Measurements from ENCODE around the gene FNTB. TPM values are rescaled to one million over a fixed set of nuclear protein-coding genes. Genes with fewer than 3 reads are reported as not detected.

FNTB gene
- total and polyA plus RNA-seq, 9 of the 15 experiments (the other 6 are each of a cell fraction or from before 2014, with no cell fraction given), result 6.9 to 23.2 (median 12.2) TPM

GRCh38 chr14:65042731-65043372 is 56.2 kb downstream of the FNTB start (continued):
- TF ChIP-seq CHAMP1 (IDR thresholded peaks at IDR 0.05), result no peak
- TF ChIP-seq BMI1 (IDR thresholded peaks at IDR 0.05; ENCODE audit: low read length), result no peak
- TF ChIP-seq TCF3 (CRISPR knock-in tag; IDR thresholded peaks at IDR 0.05), result peak; percentile 95
- TF ChIP-seq KLF16 (IDR thresholded peaks at IDR 0.05), result peak; percentile 94
- TF ChIP-seq PBX2 (CRISPR knock-in tag; IDR thresholded peaks at IDR 0.05; ENCODE audit: low read depth), result no peak
- no peak for TF ChIP-seq PBX2 (tag; conservative IDR thresholded peaks at IDR 0.05; ENCODE audit: low read depth)
- no peak for TF ChIP-seq IRF2 (CRISPR knock-in tag; IDR thresholded peaks at IDR 0.05)
- TF ChIP-seq GABPA (tag; conservative IDR thresholded peaks at IDR 0.05; ENCODE audit: low read depth), result peak; percentile 57; the same call in 1 of the 2 replicates
- TF ChIP-seq PPARD (CRISPR knock-in tag; IDR thresholded peaks at IDR 0.05), result no peak
- TF ChIP-seq ARNT (IDR thresholded peaks at IDR 0.05), result peak in 1 of 2 experiments; percentile 65; a peak in 2 of 4 replicates
- no peak for TF ChIP-seq HMGXB4 (CRISPR knock-in tag; IDR thresholded peaks at IDR 0.05)
- TF ChIP-seq ZNF785 (CRISPR knock-in tag; IDR thresholded peaks at IDR 0.05), result no peak
- no peak for TF ChIP-seq BDP1 (IDR thresholded peaks at IDR 0.05; ENCODE audit: insufficient read depth, insufficient read length)
- TF ChIP-seq EHMT2 (IDR thresholded peaks at IDR 0.05), result no peak
- 0 out of 2 replicates have a peak, but pooled peaks have one; percentile 16 for TF ChIP-seq DEAF1 (CRISPR knock-in tag; IDR thresholded peaks at IDR 0.05)
- no peak for TF ChIP-seq SNRNP70 (optimal IDR thresholded peaks at IDR 0.05; ENCODE audit: low read depth, low read length)
- no peak for TF ChIP-seq ZNF3 (CRISPR knock-in tag; IDR thresholded peaks at IDR 0.05)
- no peak for TF ChIP-seq TFE3 (CRISPR knock-in tag; IDR thresholded peaks at IDR 0.05)
- TF ChIP-seq ILF3 (IDR thresholded peaks at IDR 0.05; ENCODE audit: borderline replicate concordance), result no peak

Data from K562 (cell line).